A673 (cell line): ENCODE measurements around the gene BTF3.

Source experiments
- EZH2 ChIP-seq: fragments of 200-600 bp; sonication (generic); IDR thresholded peaks from 2 replicates; pipeline ENCODE4 v1.6.1; 2017; ENCODE audit warnings: borderline replicate concordance, low read depth, mild to moderate bottlenecking, mixed read lengths, antibody characterized with exemption, low read length; ENCODE audit not compliant: poor library complexity, severe bottlenecking
- TF ChIP-seq, protein P1 (sequence below): fragments of 300-800, 200-600 bp; sonication (generic); conservative IDR thresholded peaks from 2 replicates; pipeline ENCODE4 v1.5.1; 2017; ENCODE audit warnings: low read depth, mild to moderate bottlenecking, antibody characterized with exemption, low read length, moderate library complexity, mixed read lengths

DNA sequence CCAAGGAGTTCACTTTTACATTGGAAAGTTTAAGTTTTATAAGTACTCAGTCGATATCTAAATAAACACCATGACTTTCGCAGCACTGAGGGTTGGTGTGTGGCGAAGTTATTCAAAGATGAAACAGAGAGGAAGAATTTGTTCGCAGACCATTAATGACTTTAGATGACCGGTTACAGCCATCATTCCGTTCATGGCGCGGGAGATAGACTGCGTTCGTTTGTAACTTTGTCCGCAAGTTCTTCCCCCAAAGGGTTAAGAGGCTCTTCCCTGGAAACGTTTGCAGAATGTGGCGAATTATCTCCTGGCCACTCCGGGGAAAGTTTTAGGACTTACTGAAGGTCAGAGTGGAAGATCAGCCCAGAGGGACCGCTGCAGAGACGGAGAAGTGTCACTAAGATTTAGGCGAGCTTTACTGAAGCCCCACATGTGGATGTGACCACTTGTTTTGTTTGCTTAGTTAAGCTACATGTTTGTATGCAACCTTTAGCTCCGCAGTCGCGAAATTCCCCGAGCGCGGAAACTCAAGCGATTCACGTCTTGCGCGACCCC lies 47.5 kb upstream of the BTF3 start:
- TF ChIP-seq, protein P1, sequence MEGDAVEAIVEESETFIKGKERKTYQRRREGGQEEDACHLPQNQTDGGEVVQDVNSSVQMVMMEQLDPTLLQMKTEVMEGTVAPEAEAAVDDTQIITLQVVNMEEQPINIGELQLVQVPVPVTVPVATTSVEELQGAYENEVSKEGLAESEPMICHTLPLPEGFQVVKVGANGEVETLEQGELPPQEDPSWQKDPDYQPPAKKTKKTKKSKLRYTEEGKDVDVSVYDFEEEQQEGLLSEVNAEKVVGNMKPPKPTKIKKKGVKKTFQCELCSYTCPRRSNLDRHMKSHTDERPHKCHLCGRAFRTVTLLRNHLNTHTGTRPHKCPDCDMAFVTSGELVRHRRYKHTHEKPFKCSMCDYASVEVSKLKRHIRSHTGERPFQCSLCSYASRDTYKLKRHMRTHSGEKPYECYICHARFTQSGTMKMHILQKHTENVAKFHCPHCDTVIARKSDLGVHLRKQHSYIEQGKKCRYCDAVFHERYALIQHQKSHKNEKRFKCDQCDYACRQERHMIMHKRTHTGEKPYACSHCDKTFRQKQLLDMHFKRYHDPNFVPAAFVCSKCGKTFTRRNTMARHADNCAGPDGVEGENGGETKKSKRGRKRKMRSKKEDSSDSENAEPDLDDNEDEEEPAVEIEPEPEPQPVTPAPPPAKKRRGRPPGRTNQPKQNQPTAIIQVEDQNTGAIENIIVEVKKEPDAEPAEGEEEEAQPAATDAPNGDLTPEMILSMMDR, result no peak
- TF ChIP-seq EZH2, result no peak
